ENCODE measurements around the gene TNNT2. TPM values are rescaled to one million over a fixed set of nuclear protein-coding genes. Genes with fewer than 3 reads are reported as not detected.

Gene TNNT2
- total RNA-seq, 1 donor from 2014 or later = 8,708 TPM

DNA sequence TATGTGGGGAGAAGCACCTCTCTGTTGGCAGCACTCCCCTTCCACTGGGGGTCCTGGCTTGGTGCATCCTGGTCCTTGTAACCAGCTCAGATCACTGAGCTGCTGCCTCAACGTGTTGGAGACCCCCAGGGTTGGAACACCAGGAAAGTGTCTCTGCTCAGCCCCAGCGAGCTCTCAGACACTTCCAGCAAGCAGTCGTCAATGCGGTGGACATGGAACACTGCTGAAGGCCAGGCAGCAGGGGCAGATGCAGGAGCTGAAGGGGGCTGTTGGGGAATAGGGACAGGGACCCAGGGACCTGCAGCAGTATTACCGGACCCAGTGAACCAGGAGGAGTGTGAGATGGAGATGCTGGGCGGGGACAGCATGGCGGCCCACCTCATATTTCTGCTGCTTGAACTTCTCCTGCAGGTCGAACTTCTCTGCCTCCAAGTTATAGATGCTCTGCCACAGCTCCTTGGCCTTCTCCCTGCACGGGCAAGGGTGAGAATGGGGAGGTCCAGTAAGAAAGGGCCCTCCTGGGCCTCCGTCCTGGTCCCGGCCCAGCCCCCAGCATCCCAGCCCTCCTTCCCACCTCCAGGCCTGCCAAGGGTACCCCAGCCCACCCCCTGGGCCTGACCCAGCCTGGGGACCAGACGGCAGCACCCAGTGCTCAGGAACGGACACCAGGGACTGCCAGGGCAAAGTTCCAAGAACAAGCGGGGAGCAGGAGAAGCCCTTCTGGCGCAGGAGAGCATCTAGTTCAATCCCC lies 16.4 kb downstream of the TNNT2 start:
- intact Hi-C loops (cut with micrococcal nuclease) = loop anchor here (5.0 kb wide), 1 partner anchor 104 kb away; no protein-coding TSS in a partner anchor
- no peaks in the 10 kb centered on the region for H3K27me3 ChIP-seq (ENCODE audit: low read depth)
- peaks cover 69% of the 10 kb centered on the region for H3K36me3 ChIP-seq
- H3K4me3 ChIP-seq = no peak overlapping the region
- peak; percentile 15 for DNase-seq
- TF ChIP-seq CTCF (IDR thresholded peaks at IDR 0.05; ENCODE audit: borderline replicate concordance) = no peak
- peak overlapping the region; percentile 60 for H3K27ac ChIP-seq (replicated peaks)
- H3K9me3 ChIP-seq (replicated peaks) = no peaks in the 10 kb centered on the region
- peaks cover 30% of the 10 kb centered on the region for H3K4me1 ChIP-seq

- intact Hi-C loops (cut with micrococcal nuclease) = loop anchor here (5.0 kb wide), 1 partner anchor 103 kb away; no protein-coding TSS in a partner anchor
- TF ChIP-seq CTCF (IDR thresholded peaks at IDR 0.05; ENCODE audit: borderline replicate concordance) = no peak
Observed at GRCh38 chr1:201360486-201360885, 17.0 kb downstream of the TNNT2 start.

DNA sequence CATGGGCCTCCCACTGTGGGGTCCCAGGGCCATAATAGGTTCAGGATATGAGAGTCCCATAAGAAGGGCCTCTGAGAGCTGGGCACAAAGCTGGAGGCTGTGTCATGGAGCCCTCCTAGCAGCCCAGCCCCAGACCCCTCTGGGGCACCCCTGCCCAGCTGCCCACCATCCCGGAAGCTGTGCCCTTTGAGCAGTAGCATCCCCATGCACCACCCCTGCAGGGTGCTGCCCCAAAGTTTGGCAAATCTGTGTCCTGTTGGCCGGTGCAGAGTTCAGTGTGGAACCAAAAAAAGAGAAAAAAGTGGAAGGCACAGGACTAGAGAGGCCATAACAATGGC lies 17.6 kb downstream of the TNNT2 start:
- H3K27me3 ChIP-seq (ENCODE audit: low read depth) = no peaks in the 10 kb centered on the region
- no peak overlapping the region for H3K4me3 ChIP-seq
- peaks cover 28% of the 10 kb centered on the region for H3K4me1 ChIP-seq
- peak overlapping the region; percentile 61 for H3K27ac ChIP-seq (replicated peaks)
- intact Hi-C loops (cut with micrococcal nuclease) = loop anchor here (5.0 kb wide), 1 partner anchor 103 kb away; no protein-coding TSS in a partner anchor
- TF ChIP-seq CTCF (IDR thresholded peaks at IDR 0.05; ENCODE audit: borderline replicate concordance) = no peak
- H3K9me3 ChIP-seq (replicated peaks) = no peaks in the 10 kb centered on the region
- peaks cover 58% of the 10 kb centered on the region for H3K36me3 ChIP-seq
- peak; percentile 9 for DNase-seq

More at GRCh38 chr1:201360486-201360885, 17.0 kb downstream of the TNNT2 start:
- DNase-seq = peak; percentile 10
- peaks cover 30% of the 10 kb centered on the region for H3K4me1 ChIP-seq
- no peak overlapping the region for H3K4me3 ChIP-seq
- no peaks in the 10 kb centered on the region for H3K9me3 ChIP-seq (replicated peaks)
- H3K36me3 ChIP-seq = peaks cover 63% of the 10 kb centered on the region
- peak overlapping the region; percentile 61 for H3K27ac ChIP-seq (replicated peaks)
- H3K27me3 ChIP-seq (ENCODE audit: low read depth) = no peaks in the 10 kb centered on the region

DNA sequence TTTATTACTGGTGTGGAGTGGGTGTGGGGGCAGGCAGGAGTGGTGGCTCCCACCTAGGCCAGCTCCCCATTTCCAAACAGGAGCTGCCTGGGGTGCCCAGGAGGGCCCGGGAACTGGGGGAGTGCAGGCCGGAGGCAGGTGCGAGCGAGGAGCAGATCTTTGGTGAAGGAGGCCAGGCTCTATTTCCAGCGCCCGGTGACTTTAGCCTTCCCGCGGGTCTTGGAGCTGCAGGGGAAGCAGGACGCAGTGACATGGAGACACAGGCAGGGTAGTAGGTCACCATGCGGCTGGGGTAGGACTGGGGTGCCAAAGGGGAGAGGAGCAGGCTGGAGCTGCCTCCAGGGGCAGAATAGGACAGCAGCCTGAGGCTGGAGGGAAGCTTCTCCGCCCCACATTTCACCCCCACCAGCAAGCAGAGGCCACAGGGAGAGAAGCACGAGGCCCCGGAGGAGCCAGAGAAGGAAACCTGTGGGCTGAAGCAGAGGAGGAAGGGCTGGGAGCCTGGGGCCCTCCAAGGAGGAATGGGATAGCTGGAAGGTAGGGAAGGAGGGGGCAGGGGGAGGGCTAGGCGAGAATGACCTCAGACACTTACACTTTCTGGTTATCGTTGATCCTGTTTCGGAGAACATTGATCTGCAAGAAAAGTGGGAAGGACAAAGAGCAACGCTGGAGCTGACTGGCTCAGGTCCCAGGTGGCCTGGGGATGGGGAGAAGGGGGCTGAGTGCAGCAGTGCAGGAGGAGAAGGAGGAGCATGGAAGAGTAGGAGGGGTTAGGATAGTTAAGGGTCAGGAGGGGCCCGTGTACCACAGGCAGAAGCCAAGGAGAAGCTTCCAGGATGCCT lies 18.2 kb downstream of the TNNT2 start:
- peak; percentile 14 for DNase-seq
- intact Hi-C loops (cut with micrococcal nuclease) = no loop called here
- peak overlapping the region; percentile 61 for H3K27ac ChIP-seq (replicated peaks)

More for the DNA sequence above, 18.2 kb downstream of the TNNT2 start:
- Histone ChIP-seq H3K36me3 (peaks cover 52% of the 10 kb centered on the region), H3K4me3 (no peak overlapping the region), H3K27me3 (ENCODE audit: low read depth) (no peaks in the 10 kb centered on the region), H3K9me3 (replicated peaks) (no peaks in the 10 kb centered on the region), H3K4me1 (peaks cover 27% of the 10 kb centered on the region)
- no peak for TF ChIP-seq CTCF (IDR thresholded peaks at IDR 0.05; ENCODE audit: borderline replicate concordance)

Measured in left ventricle myocardium inferior (tissue), 1 donor.